DMS53 treated with DMSO at 0.1 percent for 48 hours (cell line): ENCODE measurements around the gene POU3F1.

ENCODE experiments used
- DNase-seq: peaks from one replicate; lab custom pipeline; 2025; ENCODE audit not compliant: unreplicated experiment; lab: John Stamatoyannopoulos, UW

POU3F1 gene

GRCh38 chr1:38006008-38006828 lies 40.4 kb downstream of the POU3F1 start:
- DNase-seq, result no peak

GRCh38 chr1:38005195-38006007 lies 41.2 kb downstream of the POU3F1 start, which contains the start of gene FHL3:
TSS of gene FHL3 (minus strand) at chr1:38005514. CDS start at chr1:37999412, 6,102 bp downstream.
- no peak for DNase-seq

- DNase-seq, result no peak
Observed at GRCh38 chr1:38004284-38005108, 42.1 kb downstream of the POU3F1 start.

- DNase-seq, result no peak
Observed at GRCh38 chr1:38003261-38004250, 43.0 kb downstream of the POU3F1 start.

- no peak for DNase-seq
Observed at GRCh38 chr1:38000529-38001455, 45.8 kb downstream of the POU3F1 start.

GRCh38 chr1:38000233-38000528 lies 46.4 kb downstream of the POU3F1 start:
- no peak for DNase-seq

GRCh38 chr1:37999430-38000232 lies 47.0 kb downstream of the POU3F1 start:
- DNase-seq, result peak; percentile 63

GRCh38 chr1:37998913-37999429 lies 47.6 kb downstream of the POU3F1 start:
- no peak for DNase-seq

- no peak for DNase-seq
Observed at GRCh38 chr1:37998089-37998808, 48.3 kb downstream of the POU3F1 start.

GRCh38 chr1:37997256-37998088 lies 49.1 kb downstream of the POU3F1 start:
- no peak for DNase-seq

GRCh38 chr1:37995751-37996345 lies 50.7 kb downstream of the POU3F1 start:
- peak; percentile 30 for DNase-seq

GRCh38 chr1:37994886-37995566 lies 51.6 kb downstream of the POU3F1 start:
- no peak for DNase-seq
